Right lobe of liver (tissue), 4 donors: Measurements from ENCODE around the gene NUTM2F.
"Not testable (repeated sequence)": the region's sequence is repeated elsewhere in the genome, so short reads cannot be mapped to it uniquely, and the experiment has no call there.

Experiments used
- POLR2A ChIP-seq: fragments of 450-650 bp; IDR thresholded peaks from one replicate; pipeline ENCODE4 v1.6.1; 2017; ENCODE audit warnings: antibody characterized with exemption, mild to moderate bottlenecking
- TF ChIP-seq, protein P1 (sequence below), 4 donors: fragments of 200-600 bp in 3 of 4; fragments of 450-650 bp in 1 of 4; IDR thresholded peaks; one replicate each; pipeline versions ENCODE4 v1.5.1 to v1.8.0; 2016 to 2022; ENCODE audit warnings: antibody characterized with exemption in 4 of 4, mild to moderate bottlenecking in 2 of 4
- donor health status: DM: no; HTN: no; CAD: no.
- donor health status: DM: no; HTN: no; CAD: no.
- donor health status: DM: no; HTN: yes; CAD: no.

DNA sequence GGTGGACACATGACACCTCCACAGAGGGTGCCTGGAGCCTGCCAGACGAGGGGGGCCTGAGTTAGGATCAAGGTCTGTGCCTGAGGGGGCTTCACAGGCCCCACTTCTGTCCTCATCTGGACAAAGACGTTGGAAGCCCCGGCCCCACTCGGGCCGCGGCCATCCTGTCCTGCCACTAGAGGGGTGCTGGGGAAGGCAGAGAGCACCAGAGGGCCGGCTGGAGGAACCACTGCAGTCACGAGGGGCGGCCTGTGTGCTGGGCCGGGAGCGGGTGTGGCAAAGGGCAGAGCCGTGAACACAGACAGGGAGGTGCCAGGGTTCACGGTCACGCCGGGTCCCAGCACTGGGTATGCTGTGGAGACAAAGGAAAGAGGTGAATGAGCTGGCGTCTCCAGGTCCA, 2.9 kb downstream of the NUTM2F start:
- TF ChIP-seq POLR2A, result not testable (repeated sequence)
- TF ChIP-seq, protein P1, sequence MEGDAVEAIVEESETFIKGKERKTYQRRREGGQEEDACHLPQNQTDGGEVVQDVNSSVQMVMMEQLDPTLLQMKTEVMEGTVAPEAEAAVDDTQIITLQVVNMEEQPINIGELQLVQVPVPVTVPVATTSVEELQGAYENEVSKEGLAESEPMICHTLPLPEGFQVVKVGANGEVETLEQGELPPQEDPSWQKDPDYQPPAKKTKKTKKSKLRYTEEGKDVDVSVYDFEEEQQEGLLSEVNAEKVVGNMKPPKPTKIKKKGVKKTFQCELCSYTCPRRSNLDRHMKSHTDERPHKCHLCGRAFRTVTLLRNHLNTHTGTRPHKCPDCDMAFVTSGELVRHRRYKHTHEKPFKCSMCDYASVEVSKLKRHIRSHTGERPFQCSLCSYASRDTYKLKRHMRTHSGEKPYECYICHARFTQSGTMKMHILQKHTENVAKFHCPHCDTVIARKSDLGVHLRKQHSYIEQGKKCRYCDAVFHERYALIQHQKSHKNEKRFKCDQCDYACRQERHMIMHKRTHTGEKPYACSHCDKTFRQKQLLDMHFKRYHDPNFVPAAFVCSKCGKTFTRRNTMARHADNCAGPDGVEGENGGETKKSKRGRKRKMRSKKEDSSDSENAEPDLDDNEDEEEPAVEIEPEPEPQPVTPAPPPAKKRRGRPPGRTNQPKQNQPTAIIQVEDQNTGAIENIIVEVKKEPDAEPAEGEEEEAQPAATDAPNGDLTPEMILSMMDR (IDR thresholded peaks at IDR 0.05), result not testable (repeated sequence)
